HG02885 (cell line): ENCODE data around the gene KRTAP10-10.
"Not testable (repeated sequence)": the region's sequence is repeated elsewhere in the genome, so short reads cannot be mapped to it uniquely, and the experiment has no call there.

Source experiments
- ATAC-seq: cut with Tn5 transposase; IDR thresholded peaks from one replicate; pipeline ENCODE4 v1.9.1; 2021; ENCODE audit warnings: mild to moderate bottlenecking; ENCODE audit not compliant: unreplicated experiment, poor library complexity

KRTAP10-10 gene, protein sequence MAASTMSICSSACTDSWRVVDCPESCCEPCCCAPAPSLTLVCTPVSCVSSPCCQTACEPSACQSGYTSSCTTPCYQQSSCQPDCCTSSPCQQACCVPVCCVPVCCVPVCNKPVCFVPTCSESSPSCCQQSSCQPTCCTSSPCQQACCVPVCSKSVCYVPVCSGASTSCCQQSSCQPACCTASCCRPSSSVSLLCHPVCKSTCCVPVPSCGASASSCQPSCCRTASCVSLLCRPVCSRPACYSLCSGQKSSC

DNA sequence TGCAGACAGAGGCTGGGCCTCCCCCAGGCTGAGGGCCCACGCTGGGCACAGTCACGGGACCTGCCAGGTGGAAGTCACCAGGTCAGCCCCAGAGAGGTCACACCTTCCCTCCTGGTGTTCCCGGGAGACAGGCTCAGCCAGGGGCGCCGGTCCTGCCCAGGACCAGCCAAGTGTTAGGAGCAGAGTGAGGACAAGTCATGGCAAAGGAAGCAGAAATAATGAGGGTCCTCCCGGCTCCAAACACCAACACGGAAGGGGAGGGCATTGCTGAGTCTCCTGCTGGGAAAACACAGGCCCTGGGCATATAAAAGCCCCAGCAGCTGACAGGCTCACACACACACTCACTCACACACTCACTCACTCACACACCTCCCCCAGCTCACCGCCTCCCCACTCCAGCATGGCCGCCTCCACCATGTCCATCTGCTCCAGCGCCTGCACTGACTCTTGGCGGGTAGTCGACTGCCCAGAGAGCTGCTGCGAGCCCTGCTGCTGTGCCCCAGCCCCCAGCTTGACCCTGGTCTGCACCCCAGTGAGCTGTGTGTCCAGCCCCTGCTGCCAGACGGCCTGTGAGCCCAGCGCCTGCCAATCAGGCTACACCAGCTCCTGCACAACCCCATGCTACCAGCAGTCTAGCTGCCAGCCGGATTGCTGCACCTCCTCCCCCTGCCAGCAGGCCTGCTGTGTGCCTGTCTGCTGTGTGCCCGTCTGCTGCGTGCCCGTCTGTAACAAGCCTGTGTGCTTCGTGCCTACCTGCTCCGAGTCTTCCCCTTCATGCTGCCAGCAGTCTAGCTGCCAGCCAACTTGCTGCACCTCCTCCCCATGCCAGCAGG lies at the start of gene KRTAP10-10:
KRTAP10-10 (plus strand) TSS at position 339 of the 833 bp plus-strand sequence; CDS start at position 401, 62 bp downstream.
- ATAC-seq: no peak

DNA sequence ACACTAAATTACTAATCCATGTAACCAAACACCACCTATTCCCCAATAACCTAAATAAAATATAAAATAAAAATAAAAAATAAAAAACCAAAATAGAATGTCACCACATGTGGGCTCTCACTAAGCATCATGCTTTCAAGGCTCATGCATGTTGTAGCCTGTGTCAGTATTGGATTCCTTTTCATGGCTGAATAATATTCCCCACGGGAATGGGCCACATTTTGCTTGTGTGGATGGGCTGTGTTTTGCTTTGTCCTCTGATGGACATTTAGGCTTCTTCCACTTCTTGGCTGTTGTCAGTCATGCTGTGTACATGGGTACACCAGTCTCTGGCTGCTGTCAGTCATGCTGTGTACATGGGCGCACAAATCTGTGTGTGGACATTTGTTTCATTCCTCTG lies 48.1 kb upstream of the KRTAP10-10 start:
- ATAC-seq: no peak

DNA sequence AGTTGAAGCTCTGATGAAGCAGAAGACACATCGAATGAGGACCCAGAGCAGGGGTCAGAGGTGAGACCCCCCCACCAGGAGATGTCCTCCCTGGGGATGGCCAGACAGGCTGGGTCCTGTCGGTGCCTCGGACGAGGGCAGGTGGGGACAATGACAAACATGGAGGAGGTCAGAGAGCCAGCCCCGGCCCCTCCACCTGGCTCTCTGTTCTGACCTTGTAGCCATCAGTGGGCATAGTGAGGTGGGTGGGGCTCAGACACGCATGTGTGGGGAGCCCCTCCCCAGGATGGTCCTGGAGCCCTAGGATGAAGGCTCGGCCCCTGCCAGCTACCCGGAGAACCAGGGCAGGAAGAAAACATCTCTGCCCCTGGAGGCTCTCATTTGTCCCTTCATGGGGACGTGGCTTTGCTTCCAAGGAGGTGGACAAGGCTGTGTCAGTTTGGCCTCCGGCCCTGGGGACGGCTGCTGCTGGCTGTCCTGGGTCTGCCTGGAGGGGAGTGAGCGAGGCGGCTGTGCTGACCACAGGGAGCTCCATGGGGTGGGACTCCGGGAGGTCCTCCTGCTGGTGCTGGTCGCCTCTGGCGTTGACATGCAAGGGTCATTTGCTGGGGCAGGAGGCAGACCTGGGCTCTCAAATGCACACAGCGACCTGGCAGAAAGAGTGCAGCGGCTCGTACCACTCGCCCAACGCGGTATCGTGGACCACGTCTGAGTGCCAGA lies 47.4 kb upstream of the KRTAP10-10 start:
- ATAC-seq: no peak

DNA sequence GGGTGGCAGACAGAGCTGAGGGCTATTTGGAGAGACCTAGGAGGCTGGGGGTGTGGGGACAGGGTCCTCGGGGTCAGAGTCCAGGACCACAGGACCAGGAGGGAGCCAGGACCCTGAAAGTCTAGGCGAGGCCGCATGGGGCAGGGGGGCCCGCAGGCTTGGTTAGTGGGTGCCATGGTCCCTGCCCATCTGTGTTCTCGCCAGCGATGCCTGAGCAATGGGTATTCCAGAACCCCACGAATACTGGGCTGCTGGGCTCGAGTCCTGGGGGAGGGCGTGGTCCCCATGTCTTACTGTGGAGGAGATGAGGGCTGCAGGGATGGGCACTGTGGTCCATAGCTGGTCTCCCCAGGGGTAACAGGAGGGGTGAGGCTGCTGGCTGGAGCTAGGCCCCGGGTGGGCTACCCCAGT lies 46.8 kb upstream of the KRTAP10-10 start:
- ATAC-seq: no peak

DNA sequence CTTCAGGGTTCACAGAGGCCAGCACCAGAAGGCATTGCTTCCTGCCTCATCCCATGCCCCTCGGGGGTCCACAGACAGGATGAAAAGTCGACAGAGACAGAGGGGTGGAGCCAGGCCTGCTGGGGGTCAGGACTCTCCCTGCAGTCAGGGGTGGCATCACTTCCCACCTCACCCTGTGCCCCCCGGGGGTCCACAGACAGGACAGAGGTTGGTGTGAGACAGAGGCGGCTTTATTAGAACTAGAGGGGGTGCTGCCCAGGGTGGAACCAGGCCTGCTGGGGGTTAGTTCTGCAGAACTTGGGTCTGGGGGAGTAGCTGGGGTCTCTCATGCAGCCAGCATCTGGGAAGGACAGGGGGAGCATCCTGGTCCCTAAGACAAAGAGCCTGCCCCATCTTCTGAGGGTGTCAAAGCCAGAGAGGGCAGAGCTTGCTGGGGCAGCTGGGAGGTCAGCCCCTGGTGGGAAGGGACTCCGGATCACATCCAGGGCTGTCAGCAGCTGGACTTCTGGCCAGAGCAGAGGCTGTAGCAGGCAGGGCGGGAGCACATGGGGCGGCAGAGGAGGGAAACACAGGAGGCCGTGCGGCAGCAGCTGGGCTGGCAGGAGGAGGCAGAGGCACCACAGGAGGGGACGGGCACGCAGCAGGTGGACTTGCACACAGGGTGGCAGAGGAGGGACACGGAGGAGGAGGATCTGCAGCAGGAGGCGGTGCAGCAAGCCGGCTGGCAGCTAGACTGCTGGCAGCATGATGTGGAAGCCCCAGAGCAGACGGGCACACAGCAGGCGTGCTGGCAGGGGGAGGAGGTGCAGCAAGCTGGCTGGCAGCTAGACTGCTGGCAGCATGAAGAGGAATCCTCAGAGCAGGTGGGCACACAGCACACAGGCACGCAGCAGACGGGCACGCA lies 46.0 kb upstream of the KRTAP10-10 start:
- not testable (repeated sequence) for ATAC-seq

DNA sequence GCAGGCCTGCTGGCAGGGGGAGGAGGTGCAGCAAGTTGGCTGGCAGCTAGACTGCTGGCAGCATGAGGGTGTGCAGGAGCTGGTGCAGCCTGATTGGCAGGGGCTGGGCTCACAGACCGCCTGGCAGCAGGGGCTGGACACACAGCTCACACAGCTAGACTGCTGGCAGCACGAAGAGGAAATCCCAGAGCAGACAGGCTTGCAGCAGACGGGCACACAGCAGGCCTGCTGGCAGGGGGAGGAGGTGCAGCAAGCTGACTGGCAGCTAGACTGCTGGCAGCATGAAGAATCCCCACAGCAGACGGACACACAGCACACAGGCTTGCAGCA lies 45.4 kb upstream of the KRTAP10-10 start:
- not testable (repeated sequence) for ATAC-seq

DNA sequence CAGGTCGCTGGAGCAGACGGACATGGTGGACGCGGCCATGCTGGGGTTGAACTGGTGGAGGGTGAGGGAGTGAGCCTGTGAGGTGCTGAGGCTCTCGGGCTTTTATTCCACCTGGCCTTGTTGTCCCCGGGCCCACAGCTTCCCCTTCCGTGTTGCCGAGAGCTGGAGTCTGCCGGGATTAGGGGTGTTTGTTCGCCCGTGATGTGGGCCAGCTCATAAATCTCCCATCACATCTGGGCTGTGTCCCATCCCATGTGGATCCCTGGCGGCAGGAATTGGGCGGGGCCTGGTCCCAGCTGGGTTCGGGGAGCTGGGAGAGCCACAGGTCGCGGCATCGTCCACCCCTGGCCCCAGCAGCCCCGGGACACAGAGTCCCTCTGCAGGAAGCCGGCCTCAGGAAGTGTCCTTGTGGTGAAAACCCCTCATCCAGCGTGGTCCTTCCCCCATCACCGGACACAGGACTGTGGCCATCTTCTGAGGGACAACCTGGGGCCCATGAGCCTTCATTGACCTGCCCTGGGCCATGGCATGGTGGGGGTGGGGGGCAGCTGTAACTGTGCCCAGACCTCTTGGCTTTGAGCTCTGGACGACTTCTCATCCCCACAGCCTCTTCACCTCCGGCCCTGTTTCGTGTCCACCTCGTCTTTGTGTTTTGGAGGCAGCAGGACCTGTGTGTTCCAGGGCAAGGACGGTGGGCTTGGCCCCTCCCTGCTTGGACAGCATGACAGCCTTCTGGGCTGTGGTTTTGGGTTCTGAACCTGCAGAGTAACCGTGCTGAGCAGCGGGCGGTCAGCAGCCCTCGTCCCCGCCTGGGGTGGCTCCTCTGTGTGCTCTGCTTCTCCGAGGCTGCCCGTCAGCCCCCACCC lies 44.5 kb upstream of the KRTAP10-10 start, which contains the start of gene KRTAP10-6:
KRTAP10-6 (minus strand) TSS at position 60 of the 866 bp plus-strand sequence; CDS start at position 39, 21 bp downstream.
- no peak for ATAC-seq

DNA sequence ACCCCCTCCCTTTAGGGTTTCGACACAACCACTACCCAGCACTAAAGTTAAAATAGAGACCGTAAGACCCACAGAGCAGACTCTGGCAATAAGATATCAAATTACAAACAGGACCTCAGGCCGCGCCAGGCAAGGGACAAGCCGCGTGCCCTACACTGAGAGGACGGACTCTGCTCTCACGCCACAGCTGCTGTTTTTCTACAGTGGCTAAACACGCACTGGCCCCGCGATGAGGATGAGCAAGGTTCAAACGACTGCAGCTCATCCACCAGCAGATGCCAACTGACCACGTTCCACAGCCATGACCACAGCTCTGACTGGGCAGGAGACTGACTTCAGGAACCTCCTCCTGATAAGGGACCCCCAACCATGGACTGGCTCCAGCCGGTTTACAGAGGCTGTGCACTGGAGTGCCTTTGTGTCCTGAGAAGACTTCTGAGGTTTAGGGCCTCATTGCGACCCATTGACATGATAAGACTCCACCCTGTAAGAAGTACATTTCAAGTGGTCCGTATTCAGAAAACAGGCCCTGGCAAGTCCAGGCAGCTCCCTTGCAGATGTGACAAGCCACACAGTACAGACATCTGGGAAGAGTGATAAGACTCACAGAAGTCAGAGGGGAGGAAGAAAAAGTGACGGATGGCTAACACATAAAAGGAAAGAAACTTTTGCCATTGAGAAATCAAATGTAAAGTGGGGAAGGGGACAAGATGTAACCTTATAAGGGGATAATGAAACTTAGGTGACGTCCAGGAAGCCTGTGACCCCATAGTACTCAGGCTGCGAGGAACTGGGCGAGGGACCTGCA lies 43.4 kb upstream of the KRTAP10-10 start:
- ATAC-seq: no peak

DNA sequence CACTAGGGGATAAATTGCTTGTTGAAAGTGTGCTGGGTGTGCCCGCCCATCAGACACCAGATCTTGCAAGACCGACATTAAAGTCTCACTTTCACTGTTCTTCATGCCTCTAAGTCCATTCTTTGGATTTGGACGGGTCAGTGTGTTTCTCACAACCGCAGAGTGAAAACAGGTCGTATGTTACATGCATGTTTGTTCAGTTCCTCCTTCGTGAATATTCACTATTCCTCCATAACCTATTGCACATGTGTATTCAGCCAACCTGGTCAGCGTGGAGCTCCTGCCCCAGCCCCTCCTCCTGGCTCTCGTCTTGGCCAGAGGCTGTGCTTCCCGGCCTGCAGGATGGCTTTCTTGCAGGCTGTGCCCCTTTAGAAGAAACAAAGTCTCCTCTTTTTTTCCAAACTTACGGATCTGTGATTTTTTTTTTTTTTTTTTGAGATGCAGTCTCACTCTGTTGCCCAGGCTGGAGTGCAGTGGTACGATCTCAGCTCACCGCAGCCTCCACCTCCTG lies 42.7 kb upstream of the KRTAP10-10 start:
- ATAC-seq: no peak

DNA sequence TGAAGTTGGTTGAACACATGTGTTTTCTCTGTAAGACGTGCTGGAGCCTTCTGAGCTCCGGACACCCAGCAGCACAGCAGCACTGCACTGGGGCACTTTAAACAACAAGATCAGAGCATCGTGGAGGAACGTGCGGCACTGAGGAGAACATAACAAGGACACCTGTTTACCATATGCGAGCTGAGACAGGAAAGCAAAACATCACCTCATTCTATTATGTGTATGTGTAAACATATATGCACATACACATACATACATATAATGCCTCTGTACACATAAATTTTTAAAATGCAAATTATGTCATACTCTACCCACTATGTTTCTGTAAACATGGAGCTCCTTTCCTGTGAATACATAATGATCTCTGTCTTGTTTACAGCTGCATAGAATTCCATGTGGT lies 41.6 kb upstream of the KRTAP10-10 start:
- ATAC-seq: no peak

DNA sequence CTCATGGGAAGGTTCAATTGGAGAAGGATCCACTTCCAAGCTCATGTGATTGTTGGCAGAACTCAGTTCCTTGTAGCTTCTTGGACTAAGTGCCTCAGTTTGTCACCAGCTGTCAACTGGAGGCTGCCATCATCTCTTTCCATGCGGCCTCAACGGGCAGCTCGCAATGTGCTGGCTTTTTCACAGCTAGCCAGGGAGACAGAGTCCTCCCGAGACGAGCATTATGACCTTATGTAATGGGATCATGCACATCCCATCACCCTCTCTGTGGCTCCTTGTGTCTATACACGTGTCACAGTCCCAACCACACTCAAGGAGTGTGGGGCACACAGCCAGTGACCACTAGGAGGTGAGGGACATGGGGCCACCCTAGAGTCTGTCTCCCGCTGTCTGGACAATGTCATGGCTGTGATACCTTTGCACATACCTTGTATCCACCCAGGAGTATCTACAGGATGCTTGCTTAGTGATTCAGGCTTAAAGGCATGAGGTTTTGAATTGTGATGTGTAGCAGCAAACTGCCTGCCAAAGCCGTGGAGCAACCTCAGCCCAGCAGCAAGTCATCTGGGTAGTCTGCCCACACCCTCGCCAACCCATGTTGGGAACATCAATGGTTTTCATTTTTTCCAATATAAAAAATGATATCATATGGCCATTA lies 41.0 kb upstream of the KRTAP10-10 start:
- no peak for ATAC-seq

DNA sequence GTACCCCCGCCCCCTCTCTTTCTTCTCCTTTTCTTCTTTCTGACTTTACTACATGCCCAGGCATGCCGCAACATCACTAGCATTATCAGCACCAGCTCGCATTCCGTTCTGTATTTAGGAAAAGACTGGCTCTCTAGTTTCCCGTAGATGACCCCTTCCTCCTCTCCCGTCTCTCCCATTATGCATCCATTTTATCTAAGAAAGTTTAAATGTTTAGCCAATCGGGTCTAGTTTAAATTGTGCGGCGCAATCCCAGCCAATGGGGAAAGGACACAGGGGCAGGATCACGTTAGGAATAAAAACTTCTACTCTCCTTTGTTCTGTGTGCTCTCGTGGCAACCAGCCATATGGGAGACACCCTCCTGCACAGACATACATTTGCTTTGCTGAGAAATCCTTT lies 39.1 kb upstream of the KRTAP10-10 start:
- ATAC-seq: no peak

DNA sequence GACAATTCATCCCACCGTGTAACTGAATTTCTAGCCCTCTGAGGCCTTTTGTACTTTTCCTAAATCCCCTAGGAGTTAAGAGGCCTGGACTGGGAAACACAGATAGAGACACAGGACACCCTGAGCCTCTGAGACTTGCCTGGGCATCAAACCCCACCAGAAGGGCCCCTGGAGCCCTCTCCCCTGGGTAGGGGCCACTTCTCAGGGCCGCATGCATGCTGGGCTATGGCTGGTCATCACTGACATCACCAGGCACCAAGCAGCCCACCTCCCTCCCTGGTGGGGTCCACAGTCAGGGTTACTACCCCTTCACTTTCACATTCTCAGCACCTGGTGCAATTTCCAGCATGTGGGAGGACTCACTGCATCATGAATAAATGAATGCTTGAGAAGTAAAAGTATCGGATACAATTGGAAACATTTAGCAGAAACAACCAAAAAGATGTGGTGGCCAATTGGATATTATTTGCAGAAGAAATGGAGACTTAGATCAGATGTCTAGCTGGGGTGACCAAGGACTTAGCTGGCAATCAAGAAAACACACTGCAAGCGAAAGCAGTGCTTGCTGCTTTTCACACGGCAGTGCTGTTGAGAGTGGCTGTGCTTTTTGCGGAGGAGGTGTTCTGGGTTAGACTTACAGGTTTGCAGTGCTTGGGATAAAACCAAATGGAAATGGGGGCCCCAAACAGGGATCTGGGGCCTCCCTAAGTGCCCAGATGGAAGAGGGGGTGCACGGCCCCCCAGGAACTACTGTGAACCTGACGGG lies 37.7 kb upstream of the KRTAP10-10 start:
- ATAC-seq: no peak

DNA sequence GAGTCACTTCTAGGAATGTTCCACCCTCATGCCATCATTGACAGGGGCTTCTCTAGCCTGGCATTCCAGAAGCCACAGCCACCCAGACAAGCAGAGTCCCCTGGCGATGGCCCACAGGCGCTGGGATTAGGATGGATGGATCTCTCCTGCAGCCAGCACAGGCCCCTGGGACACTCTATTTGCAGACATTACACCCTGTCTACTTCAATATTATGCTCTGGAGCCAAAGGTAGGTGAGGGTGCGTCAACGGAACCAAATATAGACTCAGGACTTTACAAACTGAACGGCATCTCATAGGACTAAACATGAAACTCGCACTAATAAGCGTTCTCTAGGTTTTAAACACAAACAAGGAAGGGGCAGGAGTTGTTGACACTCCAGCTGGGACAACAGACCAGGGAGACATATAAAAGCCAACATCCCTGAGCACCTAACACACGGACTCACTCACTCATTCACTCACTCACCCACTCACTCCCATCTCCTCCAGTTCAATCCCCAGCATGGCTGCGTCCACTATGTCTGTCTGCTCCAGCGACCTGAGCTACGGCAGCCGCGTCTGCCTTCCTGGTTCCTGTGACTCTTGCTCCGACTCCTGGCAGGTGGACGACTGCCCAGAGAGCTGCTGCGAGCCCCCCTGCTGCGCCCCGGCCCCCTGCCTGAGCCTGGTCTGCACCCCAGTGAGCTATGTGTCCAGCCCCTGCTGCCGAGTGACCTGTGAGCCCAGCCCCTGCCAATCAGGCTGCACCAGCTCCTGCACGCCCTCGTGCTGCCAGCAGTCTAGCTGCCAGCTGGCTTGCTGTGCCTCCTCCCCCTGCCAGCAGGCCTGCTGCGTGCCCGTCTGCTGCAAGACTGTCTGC lies 36.8 kb upstream of the KRTAP10-10 start, which contains the start of gene KRTAP10-7:
KRTAP10-7 (plus strand) TSS at position 480 of the 861 bp plus-strand sequence; CDS start at position 505, 25 bp downstream.
- not testable (repeated sequence) for ATAC-seq

DNA sequence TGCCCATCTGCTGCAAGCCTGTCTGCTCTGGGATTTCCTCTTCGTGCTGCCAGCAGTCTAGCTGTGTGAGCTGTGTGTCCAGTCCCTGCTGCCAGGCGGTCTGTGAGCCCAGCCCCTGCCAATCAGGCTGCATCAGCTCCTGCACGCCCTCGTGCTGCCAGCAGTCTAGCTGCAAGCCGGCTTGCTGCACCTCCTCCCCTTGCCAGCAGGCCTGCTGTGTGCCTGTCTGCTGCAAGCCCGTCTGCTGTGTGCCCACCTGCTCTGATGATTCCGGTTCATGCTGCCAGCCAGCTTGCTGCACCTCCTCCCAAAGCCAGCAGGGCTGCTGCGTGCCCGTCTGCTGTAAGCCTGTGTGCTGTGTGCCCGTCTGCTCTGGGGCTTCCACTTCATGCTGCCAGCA lies 36.1 kb upstream of the KRTAP10-10 start:
- ATAC-seq: not testable (repeated sequence)
